Hippocampal formation (tissue), 2 donors: ENCODE results near the gene CAST.
A peak's percentile ranks its signal among the peaks of the same experiment; 100 is the strongest.

Experiments used
- DNase-seq, 2 donors: peaks; one replicate each; lab custom pipeline; 2025; lab: John Stamatoyannopoulos, UW

Gene CAST

GRCh38 chr5:96745844-96746531, 83.8 kb downstream of the CAST start:
- no peak for DNase-seq

DNA sequence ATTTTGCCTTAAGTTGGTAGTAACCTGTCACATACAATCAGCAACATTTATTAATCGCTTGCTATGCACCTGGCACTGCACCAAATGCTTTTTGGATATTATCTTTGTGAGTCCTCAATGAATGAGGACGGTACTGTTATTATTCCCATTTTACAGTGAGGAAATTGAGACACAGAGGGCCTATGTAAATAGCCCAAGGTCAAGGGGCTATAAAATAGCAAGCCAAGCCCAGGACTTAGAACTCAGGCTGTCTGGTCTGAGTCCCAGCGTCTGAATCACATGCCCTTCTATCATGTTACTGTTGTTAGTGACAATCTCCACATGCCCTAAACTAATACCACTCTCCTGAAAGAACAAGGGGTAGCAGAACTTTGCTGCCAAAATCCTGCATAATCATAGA, 85.5 kb downstream of the CAST start:
- no peak for DNase-seq

DNA sequence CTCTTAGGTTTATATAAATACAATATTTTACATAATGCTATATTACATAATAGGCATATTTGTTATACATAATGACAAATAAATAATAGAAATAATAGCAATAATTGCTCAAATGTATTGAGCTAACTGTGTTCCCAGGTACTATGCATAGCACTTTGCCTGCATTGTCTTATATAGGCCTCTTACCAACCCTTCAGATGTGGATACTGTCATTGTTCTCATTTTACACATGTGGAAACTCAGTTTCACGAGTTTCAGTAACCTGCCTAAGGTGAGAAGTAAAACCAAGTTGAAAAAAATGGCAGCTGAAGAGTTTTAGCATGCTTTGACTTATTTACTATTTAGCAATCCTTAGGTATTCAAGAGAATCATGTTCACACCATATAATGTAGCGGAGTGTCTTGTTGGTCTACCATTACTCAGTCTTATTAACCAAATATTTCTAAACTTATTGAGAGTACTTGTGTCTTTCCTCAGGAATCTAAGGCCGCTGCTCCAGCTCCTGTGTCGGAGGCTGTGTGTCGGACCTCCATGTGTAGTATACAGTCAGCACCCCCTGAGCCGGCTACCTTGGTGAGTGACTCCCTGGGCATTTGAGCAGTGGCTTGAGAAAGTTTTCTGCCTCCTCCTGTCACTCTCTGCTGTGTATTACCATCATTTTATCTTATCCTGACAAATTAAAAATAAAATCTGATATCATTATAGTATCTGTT, 88.1 kb downstream of the CAST start:
- no peak for DNase-seq

DNA sequence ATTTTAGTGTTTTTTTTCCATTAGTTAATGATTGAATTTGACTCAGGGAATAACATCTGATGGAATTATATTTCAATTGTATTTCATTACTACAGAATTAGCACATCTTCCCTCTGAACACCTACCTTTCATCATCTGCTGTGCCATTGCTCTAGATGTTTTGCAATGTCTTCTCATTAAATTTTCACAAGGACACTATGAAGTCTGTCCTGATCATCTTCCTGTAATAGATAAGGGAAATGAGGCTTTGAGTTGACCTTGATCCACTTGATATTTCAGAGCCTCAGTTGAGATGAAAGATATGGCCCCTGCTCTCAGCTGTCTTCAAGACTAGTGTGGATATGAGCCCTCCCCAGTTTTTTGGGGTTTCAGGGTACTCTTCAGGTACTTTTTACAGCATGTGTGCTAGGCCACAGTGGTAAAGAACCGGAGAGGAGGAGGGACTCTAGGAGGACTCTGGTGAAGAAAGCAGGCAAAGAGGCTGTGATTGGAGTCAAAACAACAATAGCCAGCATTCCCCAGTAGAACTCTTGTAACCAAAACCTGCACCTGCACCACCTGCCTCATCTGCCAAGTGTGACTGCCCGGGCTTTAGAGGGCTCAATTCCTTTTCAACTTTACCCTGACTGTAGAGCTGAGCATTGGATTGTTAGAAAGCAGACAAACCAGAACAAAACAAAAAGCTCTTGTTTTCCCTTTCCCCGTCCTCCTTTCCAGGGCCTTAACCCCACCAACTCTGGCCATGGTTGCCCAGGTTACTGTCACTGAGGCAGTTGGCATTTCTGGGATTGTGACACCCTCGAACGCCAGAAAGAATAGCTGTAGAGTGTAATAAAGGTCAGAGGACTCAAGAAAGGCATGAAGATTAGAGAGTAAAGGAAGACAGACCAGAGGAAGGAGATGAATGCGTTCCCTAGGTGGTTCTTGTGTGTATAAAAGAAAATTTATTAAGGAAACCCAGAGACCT, 89.3 kb downstream of the CAST start:
- DNase-seq: peak; percentile 24

- peak in 1 of 2 donors; percentile 56 for DNase-seq
These were observed 90.3 kb downstream of the CAST start for GRCh38 chr5:96752341-96753016.

DNA sequence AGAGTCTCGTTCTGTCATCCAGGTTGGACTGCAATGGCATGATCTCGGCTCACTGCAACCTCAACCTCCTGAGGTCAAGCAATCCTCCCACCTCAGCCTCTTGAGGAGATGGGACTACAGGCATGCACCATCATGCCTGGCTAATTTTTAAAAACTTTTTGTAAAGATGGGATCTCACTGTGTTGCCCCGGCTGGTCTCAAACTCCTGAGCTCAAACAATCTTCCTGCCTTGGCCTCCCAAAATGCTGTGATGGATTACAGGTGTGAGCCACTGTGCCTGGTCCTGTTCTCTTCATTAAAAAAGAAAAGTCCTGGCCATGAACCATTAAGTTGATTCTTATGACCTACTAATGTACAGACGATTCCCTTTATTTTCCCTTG, 90.8 kb downstream of the CAST start:
- no peak for DNase-seq

DNA sequence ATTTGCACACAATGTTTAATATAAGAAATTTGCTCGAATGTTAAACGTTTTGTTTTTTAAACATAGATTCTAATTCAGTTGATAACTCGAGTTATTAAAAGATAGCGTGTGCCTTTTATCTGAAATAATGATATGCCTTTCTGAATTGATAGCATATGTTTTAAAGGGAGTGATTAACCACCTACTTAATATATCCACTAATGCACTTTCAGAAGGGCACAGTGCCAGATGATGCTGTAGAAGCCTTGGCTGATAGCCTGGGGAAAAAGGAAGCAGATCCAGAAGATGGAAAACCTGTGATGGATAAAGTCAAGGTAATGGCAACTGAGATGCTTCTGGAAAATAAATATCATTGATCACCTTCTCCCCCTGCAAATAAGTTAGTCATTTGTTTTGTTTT, 91.7 kb downstream of the CAST start:
- no peak for DNase-seq

GRCh38 chr5:96755851-96756250, 93.7 kb downstream of the CAST start:
- no peak for DNase-seq

GRCh38 chr5:96756985-96757384, 94.8 kb downstream of the CAST start:
- no peak for DNase-seq

GRCh38 chr5:96758621-96759020, 96.4 kb downstream of the CAST start:
- DNase-seq: no peak

GRCh38 chr5:96761618-96762017, 99.4 kb downstream of the CAST start:
- DNase-seq: no peak

DNA sequence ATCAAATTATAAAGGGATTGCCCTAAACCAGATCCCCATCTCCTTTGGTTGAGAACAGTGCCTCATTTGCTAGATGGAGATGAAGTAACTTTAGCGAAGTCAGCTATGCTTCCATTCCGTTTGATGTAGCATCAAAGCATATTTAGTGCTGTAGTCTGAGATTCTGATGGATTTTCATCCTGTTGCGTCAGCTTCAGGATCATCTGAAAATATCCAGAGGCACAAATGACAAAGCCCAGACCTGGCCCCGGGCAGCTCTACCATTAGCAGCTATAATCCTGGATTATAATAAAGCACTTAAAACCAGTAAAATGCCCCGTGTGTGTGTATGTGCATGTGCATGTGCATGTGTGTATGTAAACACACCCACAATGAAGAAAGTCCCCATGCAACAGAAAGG, 100.8 kb downstream of the CAST start:
- DNase-seq: no peak

- no peak for DNase-seq
These were observed 102.9 kb downstream of the CAST start for GRCh38 chr5:96765043-96765442.

DNA sequence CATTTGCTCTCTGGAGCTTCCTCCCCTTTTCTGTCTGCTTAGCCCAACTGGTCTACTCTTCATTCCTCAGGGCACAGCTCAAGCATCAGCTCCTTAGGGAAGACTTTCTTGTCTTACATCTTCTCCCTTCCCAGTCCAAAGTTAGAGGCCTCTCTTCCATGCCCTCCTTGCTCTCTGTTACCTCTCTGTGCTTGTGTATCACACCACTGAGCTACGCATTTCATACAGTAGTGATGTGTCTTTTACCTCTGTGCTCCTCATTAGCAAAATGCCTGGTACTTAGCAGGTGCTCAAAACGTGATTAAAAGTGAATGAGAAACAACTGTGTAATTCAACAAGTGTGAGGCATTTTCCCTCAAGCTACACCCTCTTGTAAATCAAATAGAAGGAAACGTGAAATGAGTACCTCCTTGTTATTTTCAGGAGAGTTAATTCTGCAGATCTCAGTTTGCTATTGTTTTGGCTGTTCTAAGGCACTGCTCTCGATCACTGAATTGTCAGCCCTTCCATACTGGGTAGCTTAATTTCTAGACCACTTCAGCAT, 106.6 kb downstream of the CAST start:
- DNase-seq: no peak

- no peak for DNase-seq
These were observed 109.2 kb downstream of the CAST start for GRCh38 chr5:96771395-96771794.

- no peak for DNase-seq
These were observed 109.9 kb downstream of the CAST start for GRCh38 chr5:96772111-96772510.

- DNase-seq: no peak
These were observed 110.4 kb downstream of the CAST start for GRCh38 chr5:96772542-96772941.

DNA sequence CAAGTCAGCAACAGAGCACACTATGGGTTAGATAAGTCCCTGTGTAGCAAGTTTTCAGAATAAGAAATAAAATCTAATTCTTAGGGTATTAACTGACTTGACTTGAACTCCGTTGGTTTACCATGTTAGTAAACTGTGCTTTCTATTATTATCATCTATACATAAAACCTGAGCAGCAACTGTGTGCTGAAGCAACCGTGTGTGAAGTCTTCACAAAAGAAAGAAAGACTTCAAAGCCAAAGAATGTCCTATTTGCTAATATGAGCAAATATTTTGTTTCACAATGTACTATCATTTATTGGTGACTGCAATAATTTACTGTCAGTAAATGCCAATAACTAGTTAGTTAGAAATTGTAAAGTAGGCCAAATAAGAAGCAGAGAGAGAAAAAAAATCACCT, 112.9 kb downstream of the CAST start:
- DNase-seq: no peak

DNA sequence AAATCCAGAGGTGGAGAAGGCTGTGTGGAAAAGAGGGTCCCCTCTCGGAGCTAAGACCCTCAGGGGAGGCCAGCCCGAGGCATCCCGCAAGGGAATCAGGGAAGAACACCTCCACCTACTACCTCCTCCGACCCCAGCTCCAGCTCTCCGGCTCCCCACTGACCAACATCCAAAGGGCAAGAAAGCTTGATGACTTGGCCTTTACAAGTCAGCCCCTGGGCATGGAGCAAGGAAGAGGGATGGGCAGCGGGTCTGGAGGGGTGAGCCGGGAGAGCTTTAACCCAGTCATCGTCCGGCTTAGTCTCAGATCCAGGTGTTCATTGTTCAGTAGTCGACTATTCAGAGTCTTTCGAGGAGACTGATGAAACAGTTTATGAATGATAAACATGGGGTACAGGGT, 113.5 kb downstream of the CAST start:
- DNase-seq: no peak

- DNase-seq: no peak
These were observed 114.4 kb downstream of the CAST start for GRCh38 chr5:96776621-96777020.

DNA sequence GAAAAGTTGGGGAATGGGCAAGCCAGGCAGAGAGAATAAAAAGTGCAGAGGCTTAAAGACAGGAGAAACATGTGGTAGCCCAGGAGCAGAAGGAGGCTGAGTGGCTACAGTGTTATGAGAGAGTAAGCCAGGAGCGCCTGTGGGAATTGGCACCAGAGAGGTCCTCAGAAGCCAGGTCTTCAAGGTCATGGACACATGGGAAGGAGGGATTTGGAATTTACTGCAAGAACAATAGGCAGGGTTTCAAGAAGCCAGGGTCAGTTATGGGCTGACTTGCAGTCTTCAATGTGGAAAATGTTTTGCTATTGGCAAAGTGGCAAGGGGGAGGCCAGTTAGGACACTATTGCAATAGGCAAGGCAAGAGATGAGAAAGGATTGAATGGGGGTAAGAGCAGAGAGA, 116.2 kb downstream of the CAST start:
- DNase-seq: no peak

DNA sequence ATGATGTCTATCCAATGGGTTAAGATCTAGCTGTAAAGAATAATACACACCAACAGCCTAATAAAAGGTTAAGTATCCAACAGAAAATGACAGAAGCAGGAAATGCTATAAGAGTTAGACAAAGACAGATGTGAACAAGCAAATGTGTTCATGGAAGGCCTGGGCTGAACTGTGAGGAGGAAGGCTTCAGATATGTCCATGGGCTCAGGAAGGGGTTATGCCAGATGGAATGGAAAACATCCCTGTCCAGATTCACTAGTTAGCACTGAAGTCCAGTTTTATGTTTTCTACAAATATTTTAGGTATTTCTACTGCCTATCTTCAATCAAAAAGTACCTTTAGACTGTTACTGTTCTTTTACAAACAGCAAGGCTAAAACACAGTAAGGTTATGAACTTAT, 118.5 kb downstream of the CAST start:
- no peak for DNase-seq
